H9 (cell line): Measurements from ENCODE around the gene RPUSD3. TPM values are rescaled to one million over a fixed set of nuclear protein-coding genes. Genes with fewer than 3 reads are reported as not detected.

ENCODE experiments used
- DNase-seq: peaks from one replicate; pipeline ENCODE4 v3.0.0-alpha.2; 2017
- H2AFZ ChIP-seq: one replicate; pipeline ENCODE4 v1.6.1; 2013; ENCODE audit warnings: mild to moderate bottlenecking, low read length, control low read depth, moderate library complexity
- H2AK5ac ChIP-seq: 2 replicates; pipeline ENCODE4 v1.6.1; 2013; ENCODE audit warnings: low read length, control low read depth, mixed read lengths; ENCODE audit not compliant: insufficient read length
- H2BK120ac ChIP-seq: one replicate; pipeline ENCODE4 v1.6.1; 2013; ENCODE audit warnings: low read depth, mild to moderate bottlenecking, low read length, control low read depth, inconsistent platforms; ENCODE audit not compliant: poor library complexity, severe bottlenecking
- H2BK12ac ChIP-seq: 2 replicates; pipeline ENCODE4 v1.6.1; 2013; ENCODE audit warnings: low read length, control low read depth, mixed read lengths, low read depth; ENCODE audit not compliant: insufficient read length
- H2BK15ac ChIP-seq: 2 replicates; pipeline ENCODE4 v1.6.1; 2013; ENCODE audit warnings: low read depth, low read length, control low read depth
- H2BK20ac ChIP-seq: one replicate; pipeline ENCODE4 v1.6.1; 2013; ENCODE audit warnings: low read depth, mild to moderate bottlenecking, low read length, control low read depth, inconsistent platforms; ENCODE audit not compliant: poor library complexity, severe bottlenecking
- H2BK5ac ChIP-seq: 2 replicates; pipeline ENCODE4 v1.6.1; 2013; ENCODE audit warnings: low read length, control low read depth, mixed read lengths; ENCODE audit not compliant: insufficient read length
- H3K14ac ChIP-seq: 2 replicates; pipeline ENCODE4 v1.6.1; 2013; ENCODE audit warnings: low read length, control low read depth; ENCODE audit not compliant: insufficient read depth
- H3K18ac ChIP-seq: 2 replicates; pipeline ENCODE4 v1.6.1; 2013; ENCODE audit warnings: low read depth, mild to moderate bottlenecking, mixed read lengths, low read length, control low read depth; ENCODE audit not compliant: insufficient read length
- H3K23ac ChIP-seq: 2 replicates; pipeline ENCODE4 v1.6.1; 2013; ENCODE audit warnings: low read length, control low read depth, mixed read lengths, low read depth; ENCODE audit not compliant: insufficient read length
- H3K23me2 ChIP-seq: 2 replicates; pipeline ENCODE4 v1.6.1; 2013; ENCODE audit warnings: low read depth, mild to moderate bottlenecking, mixed read lengths, low read length, control low read depth; ENCODE audit not compliant: insufficient read length, poor library complexity, severe bottlenecking
- H3K27ac ChIP-seq: 2 replicates; pipeline ENCODE4 v1.5.1; 2013; ENCODE audit warnings: low read length, control low read depth, mixed read lengths, low read depth; ENCODE audit not compliant: insufficient read length
- H3K27me3 ChIP-seq: 2 replicates; pipeline ENCODE4 v1.6.1; 2013; ENCODE audit warnings: low read length, control low read depth, inconsistent platforms; ENCODE audit not compliant: insufficient read depth
- H3K4ac ChIP-seq: 2 replicates; pipeline ENCODE4 v1.6.1; 2013; ENCODE audit warnings: low read depth, mild to moderate bottlenecking, control low read depth, inconsistent platforms, low read length, moderate library complexity
- H3K4me1 ChIP-seq: 2 replicates; pipeline ENCODE4 v1.6.1; 2013; ENCODE audit warnings: low read length, control low read depth, inconsistent platforms; ENCODE audit not compliant: insufficient read depth
- H3K4me2 ChIP-seq: 2 replicates; pipeline ENCODE4 v1.6.1; 2013; ENCODE audit warnings: low read length, control low read depth, mixed read lengths; ENCODE audit not compliant: insufficient read length, insufficient read depth
- H3K56ac ChIP-seq: 2 replicates; pipeline ENCODE4 v1.6.1; 2013; ENCODE audit warnings: low read depth, mild to moderate bottlenecking, mixed read lengths, low read length, control low read depth; ENCODE audit not compliant: insufficient read length
- H3K79me1 ChIP-seq: 2 replicates; pipeline ENCODE4 v1.6.1; 2013; ENCODE audit warnings: low read depth, mild to moderate bottlenecking, moderate library complexity, low read length, control low read depth, inconsistent platforms; ENCODE audit not compliant: insufficient read depth, poor library complexity, severe bottlenecking
- H3K79me2 ChIP-seq: 2 replicates; pipeline ENCODE4 v1.6.1; 2013; ENCODE audit warnings: low read length, control low read depth, inconsistent platforms; ENCODE audit not compliant: insufficient read depth
- H3K9ac ChIP-seq: 2 replicates; pipeline ENCODE4 v1.6.1; 2013; ENCODE audit warnings: low read length, control low read depth, mixed read lengths; ENCODE audit not compliant: insufficient read length; ENCODE audit errors: extremely low read depth
- H3K9me3 ChIP-seq: one replicate; pipeline ENCODE4 v1.6.1; 2013; ENCODE audit warnings: low read depth, low read length, inconsistent platforms; ENCODE audit not compliant: control insufficient read depth
- H3T11ph ChIP-seq: one replicate; pipeline ENCODE4 v1.6.1; 2013; ENCODE audit warnings: mild to moderate bottlenecking, low read length, control low read depth, inconsistent platforms
- H4K20me1 ChIP-seq: one replicate; pipeline ENCODE4 v1.6.1; 2013; ENCODE audit not compliant: control insufficient read depth, insufficient read length, insufficient read depth
- H4K5ac ChIP-seq: 2 replicates; pipeline ENCODE4 v1.6.1; 2013; ENCODE audit warnings: low read depth, mild to moderate bottlenecking, mixed read lengths, low read length, control low read depth; ENCODE audit not compliant: insufficient read length
- H4K8ac ChIP-seq: replicated peaks from 2 replicates; pipeline ENCODE4 v1.6.1; 2013; ENCODE audit warnings: low read length, control low read depth, mixed read lengths, low read depth; ENCODE audit not compliant: insufficient read length
- H4K91ac ChIP-seq: 2 replicates; pipeline ENCODE4 v1.6.1; 2013; ENCODE audit warnings: low read depth, mild to moderate bottlenecking, moderate library complexity, mixed read lengths, low read length, control low read depth; ENCODE audit not compliant: insufficient read length
- H3K27ac Mint-ChIP-seq, 3 experiments: 2 replicates in 2 of 3; 3 replicates in 1 of 3; pipeline ENCODE4 v1.8.0; 2020 to 2021; ENCODE audit warnings: mixed read lengths in 3 of 3, mild to moderate bottlenecking in 1 of 3, moderate library complexity in 1 of 3
- H3K27me3 Mint-ChIP-seq: 2 replicates; pipeline ENCODE4 v1.8.0; 2021; ENCODE audit warnings: low read depth, mild to moderate bottlenecking, moderate library complexity, mixed read lengths
- H3K36me3 Mint-ChIP-seq, 3 experiments: 2 replicates in 2 of 3; 3 replicates in 1 of 3; pipeline ENCODE4 v1.8.0; 2020 to 2021; ENCODE audit warnings: low read depth in 3 of 3, mixed read lengths in 3 of 3; ENCODE audit not compliant: insufficient read depth in 1 of 3
- H3K4me1 Mint-ChIP-seq, 2 experiments: 2 replicates each; pipeline ENCODE4 v1.8.0; 2020; ENCODE audit warnings: mixed read lengths in 2 of 2
- H3K4me3 Mint-ChIP-seq, 2 experiments: 2 replicates in 1 of 2; 3 replicates in 1 of 2; pipeline ENCODE4 v1.8.0; 2020 to 2021; ENCODE audit warnings: mild to moderate bottlenecking in 2 of 2, mixed read lengths in 2 of 2, moderate library complexity in 1 of 2
- H3K9me3 Mint-ChIP-seq, 2 experiments: 2 replicates in 1 of 2; 3 replicates in 1 of 2; pipeline ENCODE4 v1.8.0; 2020; ENCODE audit warnings: mild to moderate bottlenecking in 2 of 2, mixed read lengths in 2 of 2, moderate library complexity in 1 of 2
- CTCF ChIP-seq: fragments of 200-600 bp; sonication (generic); conservative IDR thresholded peaks from 3 replicates; pipeline ENCODE4 v1.8.0; 2021; ENCODE audit warnings: antibody characterized with exemption, mild to moderate bottlenecking
- WGBS: extraction: QIAGEN DNeasy Blood & Tissue Kit; methylation state at CpG from one replicate; pipeline ENCODE4 v1.1.7; 2013; ENCODE audit warnings: missing lambda C conversion rate, low lambda C conversion rate, mixed read lengths; ENCODE audit not compliant: insufficient read length; ENCODE audit errors: extremely low coverage; 5-methylcytosine and 5-hydroxymethylcytosine counted together
- total RNA-seq: library from RNA; stranded (reverse); gene quantifications from 2 replicates; pipeline ENCODE4 v1.2.1, GENCODE V29; 2021

The RPUSD3 gene
- total RNA-seq, 1 experiment from 2014 or later: 59.5 TPM

GRCh38 chr3:9833078-9833477 is 10.7 kb downstream of the RPUSD3 start:
- no peak overlapping the region for H3K4ac ChIP-seq
- no peak overlapping the region for H3K9ac ChIP-seq
- no peak overlapping the region for H3K27ac ChIP-seq
- no peaks in the 10 kb centered on the region for H3K79me2 ChIP-seq
- no peak overlapping the region for H2BK120ac ChIP-seq
- no peak overlapping the region for H2AFZ ChIP-seq
- H3K4me1 ChIP-seq: no peaks in the 10 kb centered on the region
- H4K91ac ChIP-seq: no peak overlapping the region
- Mint-ChIP-seq H3K36me3 (peaks cover 2 to 25% (median 13%) of the 10 kb centered on the region in 3 experiments), H3K9me3 (no peaks in the 10 kb centered on the region), H3K4me1 (0 out of 4 replicates have a peak, but pooled peaks cover 0 to 3% of the 10 kb centered on the region in 2 experiments), H3K27me3 (no peaks in the 10 kb centered on the region), H3K4me3 (no peak overlapping the region), H3K27ac (no peak overlapping the region)
- no peaks in the 10 kb centered on the region for H3K79me1 ChIP-seq
- H3K56ac ChIP-seq: no peak overlapping the region
- DNase-seq: no peak
- no peak overlapping the region for H2BK12ac ChIP-seq
- no peak overlapping the region for H4K8ac ChIP-seq
- H3K9me3 ChIP-seq: no peaks in the 10 kb centered on the region
- H3K27me3 ChIP-seq: no peaks in the 10 kb centered on the region
- no peak overlapping the region for H3K18ac ChIP-seq
- no peaks in the 10 kb centered on the region for H3K23me2 ChIP-seq
- no peak for TF ChIP-seq CTCF
- no peak overlapping the region for H3K14ac ChIP-seq
- WGBS: no CpG with 5 or more reads among the region's 9 CpGs
- H4K20me1 ChIP-seq: no peaks in the 10 kb centered on the region
- H3K23ac ChIP-seq: no peak overlapping the region
- no peak overlapping the region for H2BK20ac ChIP-seq
- H2BK15ac ChIP-seq: no peak overlapping the region
- no peak overlapping the region for H2BK5ac ChIP-seq
- H3K4me2 ChIP-seq: no peak overlapping the region
- no peak overlapping the region for H2AK5ac ChIP-seq
- H4K5ac ChIP-seq: no peak overlapping the region
- H3T11ph ChIP-seq: no peak overlapping the region
